NCI-H1048 (cell line): ENCODE measurements around the gene CEP72.
"Not testable (repeated sequence)": the region's sequence is repeated elsewhere in the genome, so short reads cannot be mapped to it uniquely, and the experiment has no call there.

ENCODE experiments used
- DNase-seq: peaks from one replicate; lab custom pipeline; 2025; lab: John Stamatoyannopoulos, UW

Gene CEP72

DNA sequence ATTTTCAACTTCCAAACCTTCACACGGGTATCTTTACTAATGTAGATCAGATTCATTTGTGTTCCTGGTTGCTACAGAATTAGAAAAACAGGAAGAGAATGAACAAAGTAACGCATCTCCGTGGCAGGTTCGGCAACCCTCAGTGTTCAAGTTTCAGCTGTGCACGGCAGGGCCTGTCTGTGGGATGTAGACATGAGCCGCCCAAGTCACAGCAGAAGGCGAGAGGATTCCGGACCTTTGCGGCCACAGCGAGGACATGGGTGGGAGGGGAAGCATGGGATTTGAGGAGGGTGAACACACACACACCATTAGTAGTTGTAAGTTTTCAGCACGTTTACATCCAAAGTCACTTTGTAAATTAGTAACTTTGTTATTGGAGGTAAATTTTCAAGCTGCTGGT lies 31.7 kb upstream of the CEP72 start:
- no peak for DNase-seq

DNA sequence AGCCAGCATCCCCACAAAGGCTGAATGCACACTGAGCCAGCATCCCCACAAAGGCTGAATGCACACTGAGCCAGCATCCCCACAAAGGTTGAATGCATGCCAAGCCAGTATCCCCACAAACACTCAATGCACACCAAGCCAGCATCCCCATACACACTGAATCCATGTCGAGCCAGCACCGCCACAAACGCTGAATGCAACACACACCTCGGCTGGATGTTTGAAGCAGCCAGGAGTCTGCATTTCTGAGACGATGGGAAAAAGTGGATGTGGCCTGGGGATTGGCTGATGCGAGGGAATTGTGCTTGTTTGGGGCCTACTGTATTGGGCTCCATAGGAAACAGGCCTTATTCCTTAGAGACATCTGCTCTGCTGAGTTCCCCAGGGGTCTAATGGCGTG lies 30.9 kb upstream of the CEP72 start:
- DNase-seq = no peak

DNA sequence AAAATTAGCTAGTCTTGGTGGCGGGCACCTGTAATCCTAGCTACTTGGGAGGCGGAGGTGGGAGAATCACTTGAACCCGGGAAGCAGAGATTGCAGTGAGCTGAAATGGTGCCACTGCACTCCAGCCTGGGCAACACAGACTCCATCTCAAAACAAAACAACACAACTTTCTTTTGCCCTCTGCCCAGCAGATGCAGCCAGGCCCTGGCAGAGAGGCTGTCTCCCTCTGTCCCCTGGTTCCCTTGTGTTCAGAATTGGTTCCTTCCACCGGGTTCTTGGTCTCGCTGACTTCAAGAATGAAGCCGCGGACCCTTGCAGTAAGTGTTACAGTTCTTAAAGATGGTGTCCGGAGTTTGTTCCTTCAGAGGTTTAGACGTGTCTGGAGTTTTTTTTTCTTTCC lies 30.2 kb upstream of the CEP72 start:
- DNase-seq = no peak

DNA sequence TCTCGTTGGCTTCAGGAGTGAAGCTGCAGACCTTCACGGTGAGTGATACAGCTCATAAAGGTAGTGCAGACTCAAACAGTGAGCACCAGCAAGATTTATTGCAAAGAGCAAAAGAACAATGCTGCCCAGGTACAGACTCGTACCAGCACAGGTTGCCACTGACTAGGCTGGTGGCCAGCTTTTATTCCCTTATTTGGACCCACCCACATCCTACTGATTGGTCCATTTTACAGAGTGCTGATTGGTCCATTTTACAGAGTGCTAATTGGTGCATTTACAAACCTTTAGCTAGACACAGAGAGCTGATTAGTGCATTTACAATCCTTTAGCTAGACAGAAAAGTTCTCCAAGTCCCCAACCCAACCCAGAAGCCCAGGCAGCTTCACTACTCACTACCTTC lies 29.7 kb upstream of the CEP72 start:
- not testable (repeated sequence) for DNase-seq

DNA sequence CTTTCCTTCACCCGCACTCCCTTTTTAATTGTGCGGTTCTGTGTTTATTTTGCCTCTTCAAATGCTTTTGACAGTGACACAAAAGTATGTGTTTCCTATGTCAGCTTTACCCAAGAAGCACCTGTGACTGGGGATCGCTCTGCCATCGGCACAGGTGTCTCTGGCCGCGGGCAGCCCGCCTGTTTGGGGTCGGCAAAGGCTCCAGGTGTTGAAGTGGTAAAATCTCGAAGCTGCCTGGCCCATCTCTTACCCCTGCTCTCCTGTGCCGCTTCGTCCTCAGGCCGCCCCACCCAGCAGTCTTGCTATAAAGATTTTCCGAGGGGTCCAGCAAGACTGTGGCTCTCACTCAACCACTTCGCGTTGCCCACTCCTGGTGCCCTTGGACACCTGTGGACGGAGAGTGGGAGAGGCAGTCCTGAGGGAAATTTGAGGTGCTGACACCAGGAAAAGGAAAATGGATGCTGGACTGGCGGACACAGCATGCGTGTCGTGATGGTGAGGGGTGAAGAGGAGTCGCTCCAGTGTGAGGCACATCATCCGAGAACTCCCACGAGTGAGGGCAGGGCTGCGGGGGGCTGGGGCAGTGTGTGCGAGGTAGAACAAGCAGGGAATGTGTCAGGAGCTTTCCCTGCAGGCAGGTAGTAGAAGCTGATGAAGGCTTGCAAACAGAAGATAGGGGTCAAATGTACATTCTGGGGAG lies 29.1 kb upstream of the CEP72 start:
- DNase-seq = no peak

DNA sequence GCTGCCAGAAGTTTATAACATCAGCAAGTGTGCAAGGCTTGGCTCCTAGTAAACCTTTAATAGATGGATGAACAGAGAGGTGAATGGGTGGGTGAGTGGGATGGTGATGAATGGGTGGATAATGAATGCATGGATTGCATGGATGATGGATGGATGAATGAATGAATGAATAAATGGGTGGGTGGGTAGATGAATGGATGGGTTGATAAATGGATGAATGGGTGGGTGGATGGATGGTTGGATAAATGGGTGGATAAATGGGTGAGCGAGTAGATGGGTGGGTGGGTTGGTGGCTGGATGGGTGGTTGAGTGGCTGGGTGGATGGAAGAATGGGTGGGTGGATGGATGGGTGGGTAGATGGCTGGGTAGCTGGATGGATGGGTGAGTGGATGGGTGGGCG lies 28.5 kb upstream of the CEP72 start:
- no peak for DNase-seq

DNA sequence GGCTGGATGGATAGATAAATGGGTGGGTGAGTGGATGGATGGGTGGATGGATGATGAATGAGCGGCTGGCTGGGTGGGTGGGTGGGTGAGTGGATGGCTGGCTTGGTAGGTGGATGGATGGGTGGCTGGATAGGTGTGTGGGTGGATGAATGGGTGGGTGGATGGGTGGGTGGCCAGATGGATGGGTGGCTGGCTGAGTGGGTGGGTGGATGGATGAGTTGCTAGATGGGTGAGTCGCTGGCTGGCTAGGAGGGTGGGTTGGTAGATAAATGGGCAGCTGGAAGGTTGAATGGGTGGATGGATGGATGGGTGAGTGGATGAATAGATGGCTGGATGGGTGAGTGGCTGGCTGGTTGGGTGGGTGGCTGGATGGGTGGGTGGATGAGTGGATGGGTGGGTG lies 27.9 kb upstream of the CEP72 start:
- no peak for DNase-seq

DNA sequence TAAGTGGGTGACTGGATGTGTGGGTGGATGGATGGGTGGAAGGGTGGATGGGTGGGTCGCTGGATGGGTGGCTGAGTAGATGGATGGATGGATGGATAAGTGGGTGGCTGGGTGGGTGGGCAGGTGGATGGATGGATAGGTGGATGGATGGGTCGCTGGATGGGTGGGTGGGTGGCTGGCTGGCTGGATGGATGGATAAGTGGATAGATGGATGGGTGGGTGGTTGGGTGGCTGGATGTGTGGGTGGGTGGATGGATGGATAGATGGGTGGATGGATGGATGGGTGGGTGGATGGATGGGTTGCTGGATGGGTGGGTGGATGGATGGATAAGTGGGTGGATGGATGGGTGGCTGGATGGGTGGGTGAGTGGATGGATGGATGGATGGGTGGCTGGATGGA lies 27.3 kb upstream of the CEP72 start:
- DNase-seq = no peak

DNA sequence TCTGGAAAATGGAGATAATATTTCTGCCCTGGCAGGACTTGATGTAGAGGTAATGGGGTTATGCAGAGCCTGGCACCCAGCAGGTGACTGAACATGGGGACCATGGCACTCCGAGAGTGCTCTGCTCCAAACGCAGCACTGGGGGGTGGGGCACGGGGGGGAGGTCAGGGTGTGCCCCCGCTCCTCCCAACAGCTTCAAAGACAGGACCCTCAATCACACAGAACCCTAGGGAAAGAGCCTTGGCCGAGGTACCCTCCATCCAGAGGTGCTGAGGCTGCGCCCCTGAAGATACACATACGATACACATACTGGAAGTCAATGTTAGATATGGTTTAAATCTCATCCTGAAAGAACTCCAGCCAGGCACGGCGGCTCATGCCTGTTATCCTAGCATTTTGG lies 26.6 kb upstream of the CEP72 start:
- no peak for DNase-seq

DNA sequence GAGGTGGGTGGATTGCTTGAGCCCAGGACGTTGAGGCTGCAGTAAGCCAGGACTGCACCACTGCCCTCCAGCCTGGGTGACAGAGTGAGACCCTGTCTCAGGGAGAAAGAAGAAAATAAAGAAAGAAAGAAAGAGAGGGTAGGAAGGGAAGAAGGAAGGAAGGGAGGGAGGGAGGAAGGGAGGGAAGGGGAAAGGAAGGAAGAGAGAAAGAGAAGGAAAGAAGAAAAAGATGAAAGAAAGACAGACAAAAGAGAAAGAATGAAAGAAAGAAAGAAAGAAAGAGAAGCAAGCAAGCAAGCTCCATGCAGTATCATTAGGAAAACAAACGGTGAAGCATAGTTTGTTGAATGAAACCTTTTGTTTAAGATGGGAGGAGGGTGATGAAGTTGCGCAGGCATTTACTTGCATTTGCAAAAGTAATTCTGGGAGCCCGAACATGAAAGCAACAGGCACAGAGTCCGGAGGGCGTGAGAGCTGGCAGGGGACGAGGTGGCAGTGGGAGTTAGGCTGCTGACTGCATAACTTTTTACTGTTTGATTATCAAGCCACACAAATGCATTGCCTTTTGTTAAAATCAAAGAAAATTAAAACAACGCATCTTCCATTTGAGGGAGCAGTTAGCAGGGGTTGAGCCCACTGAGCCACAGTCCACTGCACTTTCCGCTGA lies 26.0 kb upstream of the CEP72 start:
- no peak for DNase-seq

DNA sequence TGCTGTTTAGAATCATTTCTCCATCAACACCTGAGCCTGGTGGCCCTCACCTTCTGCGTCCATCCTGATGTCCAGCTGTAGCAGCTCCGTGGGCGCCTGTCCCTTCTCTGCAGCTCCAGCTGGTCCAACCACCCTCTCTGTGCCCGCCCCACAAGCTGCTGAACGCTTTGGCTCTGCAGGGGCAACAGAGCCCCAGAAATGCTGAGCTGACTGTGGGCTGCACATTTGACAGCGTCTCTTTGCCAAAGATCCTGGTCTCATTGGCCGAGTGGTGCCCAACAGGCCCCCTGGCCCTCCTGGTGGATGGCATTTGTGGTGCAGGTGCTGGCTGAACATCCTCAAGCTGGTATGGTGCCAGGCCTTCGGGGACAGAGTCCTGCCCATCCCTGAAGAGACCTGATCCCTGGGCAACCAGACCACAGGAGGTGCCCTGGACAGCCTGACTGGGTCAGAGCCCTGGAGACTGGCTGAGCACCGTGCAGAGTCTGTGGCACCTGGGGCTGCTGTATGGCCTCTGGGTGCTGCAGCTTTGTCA lies 25.3 kb upstream of the CEP72 start:
- DNase-seq = no peak

DNA sequence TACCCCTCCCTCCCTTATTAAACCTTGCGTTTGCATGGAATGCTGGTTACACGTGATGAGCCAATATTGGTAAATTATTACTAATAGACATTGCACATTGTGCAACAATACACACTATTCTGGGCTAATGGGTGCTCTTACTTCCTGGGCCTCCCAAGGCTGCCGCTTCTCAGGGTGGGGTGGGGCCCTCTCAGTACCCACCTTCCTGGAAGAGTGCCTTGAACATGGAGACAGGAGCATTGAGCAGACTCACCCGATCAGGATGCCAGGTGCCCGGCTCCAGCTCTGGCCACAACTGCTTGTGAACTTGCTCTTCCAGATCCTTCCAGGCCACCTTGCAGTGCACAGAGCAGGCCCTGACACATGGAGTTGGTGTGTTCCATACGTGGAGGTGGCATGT lies 24.7 kb upstream of the CEP72 start:
- DNase-seq = no peak

DNA sequence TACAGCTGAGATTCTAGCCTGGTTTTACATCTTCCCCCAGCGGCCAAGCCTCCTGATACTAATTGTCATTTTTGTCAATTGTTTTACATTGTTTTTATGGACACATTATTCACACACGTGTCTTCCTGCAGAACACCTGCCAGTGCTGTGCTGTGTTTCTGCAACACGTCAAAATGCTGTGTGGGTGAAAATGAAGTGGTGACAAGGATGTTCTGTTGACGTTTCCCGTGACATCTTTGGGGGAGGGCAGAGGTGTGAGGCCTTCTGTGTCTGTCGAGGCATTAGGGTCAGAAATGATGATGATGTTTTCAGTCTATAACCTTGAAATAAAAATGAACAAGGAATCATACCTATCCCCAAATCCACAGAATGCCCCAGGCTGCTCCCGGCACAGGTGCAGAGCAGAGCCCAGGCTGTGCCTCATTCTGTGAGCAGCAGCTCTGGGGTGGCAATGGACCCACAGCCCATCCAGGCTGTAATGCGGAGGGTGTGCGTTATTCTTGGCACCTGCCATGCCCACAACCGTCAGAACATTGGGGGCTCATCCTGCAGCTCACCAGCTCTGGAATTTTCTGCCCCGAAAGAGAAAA lies 23.6 kb upstream of the CEP72 start:
- DNase-seq = no peak

DNA sequence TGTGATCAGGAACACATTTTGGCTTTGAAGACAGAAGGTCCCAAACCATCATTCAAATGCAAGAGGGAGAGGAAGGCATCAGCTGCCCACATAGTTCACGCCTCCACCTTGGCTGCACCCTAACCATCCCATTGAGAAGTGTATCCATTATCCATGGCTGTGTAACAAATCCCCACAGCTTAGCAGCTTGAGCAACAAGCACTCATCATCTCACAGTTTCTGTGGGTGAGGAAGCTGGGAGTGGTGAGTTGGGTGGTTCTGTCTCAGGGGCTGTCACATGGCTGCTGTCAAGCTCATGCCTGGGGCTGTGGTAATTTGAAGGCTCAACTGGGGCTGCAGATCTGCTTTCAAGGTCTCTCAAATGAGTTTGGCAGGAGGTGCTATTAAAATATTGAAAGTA lies 23.0 kb upstream of the CEP72 start:
- DNase-seq = no peak

DNA sequence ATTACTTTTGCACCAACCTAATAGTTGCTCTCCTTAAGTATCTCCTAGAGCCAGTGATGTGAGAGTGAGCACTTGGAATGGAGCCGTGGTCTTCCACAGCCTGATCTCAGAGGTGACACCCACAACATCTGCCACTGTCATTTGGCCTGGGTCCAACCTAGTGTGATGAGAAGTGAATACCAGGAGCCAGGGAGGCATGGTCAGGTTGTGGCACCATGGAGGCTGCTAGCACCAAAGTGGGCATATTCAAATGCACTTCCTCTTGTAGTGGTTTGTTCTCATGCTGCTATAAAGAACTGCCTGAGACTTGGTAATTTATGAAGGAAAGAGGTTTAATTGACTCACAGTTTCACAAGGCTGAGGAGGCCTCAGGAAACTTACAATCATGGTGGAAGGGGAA lies 22.6 kb upstream of the CEP72 start:
- no peak for DNase-seq

DNA sequence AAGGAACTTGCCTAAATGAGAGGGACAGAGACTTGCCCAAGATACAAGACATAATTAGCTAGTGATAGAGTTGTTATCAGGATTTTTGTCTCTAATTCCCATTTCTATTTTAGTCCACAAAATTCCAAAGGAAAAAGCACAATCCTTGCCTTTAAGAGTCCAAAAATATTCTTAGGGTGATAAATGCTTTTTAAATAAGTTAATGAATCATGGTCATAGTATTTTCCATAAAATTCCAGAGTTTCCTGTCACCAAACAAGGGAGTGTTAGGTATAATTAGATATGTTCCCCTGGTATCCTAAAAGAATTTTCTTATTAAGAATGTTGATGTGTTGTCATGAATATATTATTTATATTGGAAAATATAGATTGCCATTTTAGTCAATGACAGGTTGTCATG lies 21.8 kb upstream of the CEP72 start:
- DNase-seq = no peak

DNA sequence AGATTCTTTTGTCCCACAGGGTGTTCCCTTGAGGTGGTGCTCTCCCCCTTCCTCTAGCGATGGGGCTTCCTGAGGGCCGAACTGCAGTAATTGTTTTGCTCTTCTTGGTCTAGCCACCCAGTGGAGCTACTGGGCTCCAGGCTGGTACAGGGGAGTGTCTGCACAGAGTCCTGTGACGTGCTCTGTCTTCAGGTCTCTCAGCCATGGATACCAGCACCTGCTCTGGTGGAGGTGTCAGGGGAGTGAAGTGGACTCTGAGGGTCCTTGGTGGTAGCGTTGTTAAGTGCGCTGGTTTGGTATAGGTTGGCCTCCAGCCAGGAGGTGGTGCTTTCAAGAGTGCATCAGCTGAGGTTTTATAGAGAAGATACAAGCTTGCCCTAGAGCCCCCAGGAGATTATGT lies 20.4 kb upstream of the CEP72 start:
- no peak for DNase-seq

DNA sequence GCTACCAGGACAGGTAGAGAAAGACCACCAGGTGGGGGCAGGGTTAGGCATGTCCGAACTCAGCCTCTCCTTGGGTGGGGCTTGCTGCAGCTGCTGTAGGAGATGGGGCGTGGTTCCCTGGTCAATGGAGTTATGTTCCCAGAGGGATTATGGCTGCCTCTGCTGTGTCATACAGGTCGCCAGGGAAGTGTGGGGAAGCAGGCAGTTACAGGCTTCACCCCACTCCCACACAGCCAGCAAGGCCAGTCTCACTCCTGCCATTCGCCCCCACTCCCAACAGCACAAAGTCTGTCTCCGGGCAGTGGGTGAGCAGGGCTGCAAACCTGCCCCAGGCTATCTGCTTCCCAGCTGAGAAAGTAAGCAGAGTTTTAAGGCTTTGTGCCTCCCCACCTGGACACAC lies 20.0 kb upstream of the CEP72 start:
- no peak for DNase-seq

DNA sequence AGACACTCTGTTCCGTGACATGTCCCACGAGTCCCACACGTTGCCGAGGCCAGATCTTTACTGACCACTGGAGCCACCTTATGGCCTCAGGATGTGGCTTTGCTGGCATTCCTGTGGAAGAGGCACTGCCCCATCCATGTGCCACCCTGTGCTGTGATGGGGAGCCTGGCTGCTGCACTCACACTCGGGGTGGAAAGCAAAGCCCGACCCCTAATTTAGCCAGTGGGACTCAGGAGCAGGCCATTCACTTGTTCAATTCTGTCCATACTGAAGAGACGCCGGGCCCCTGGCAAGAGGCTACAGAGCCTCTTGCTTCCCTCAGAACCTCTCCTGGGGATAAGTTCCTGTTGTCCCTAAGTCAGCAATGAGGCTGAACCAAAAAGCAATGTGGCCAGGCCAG lies 18.6 kb upstream of the CEP72 start:
- no peak for DNase-seq

DNA sequence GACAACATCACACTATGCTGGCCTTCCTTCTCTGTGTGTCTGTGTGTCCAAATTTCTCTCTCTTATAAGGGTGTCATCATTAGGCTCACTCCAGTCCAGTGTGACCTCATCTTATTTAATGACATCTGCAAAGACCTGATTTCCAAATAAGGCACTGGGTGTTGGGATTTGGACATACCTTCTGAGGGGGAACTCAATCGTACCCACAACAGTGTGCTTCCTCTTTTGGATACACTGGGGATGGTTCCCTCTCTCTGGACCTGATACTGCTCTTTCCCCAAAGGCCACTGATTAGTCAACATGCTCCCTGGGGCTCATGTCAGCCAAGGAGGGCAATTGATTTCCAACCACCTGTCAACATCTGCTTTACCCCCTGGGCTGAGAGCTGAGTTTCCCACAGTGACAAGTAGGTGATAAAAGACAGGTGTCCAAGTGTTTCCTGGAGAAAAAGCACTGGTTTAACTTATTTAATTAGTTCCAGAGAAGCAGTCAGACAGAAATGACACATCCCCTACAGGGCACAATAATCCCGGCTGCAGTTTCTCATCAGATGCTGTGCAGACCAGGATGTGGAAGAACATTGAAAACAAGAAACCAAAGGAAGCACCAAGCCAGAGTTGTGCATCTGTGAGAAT lies 17.8 kb upstream of the CEP72 start:
- no peak for DNase-seq

DNA sequence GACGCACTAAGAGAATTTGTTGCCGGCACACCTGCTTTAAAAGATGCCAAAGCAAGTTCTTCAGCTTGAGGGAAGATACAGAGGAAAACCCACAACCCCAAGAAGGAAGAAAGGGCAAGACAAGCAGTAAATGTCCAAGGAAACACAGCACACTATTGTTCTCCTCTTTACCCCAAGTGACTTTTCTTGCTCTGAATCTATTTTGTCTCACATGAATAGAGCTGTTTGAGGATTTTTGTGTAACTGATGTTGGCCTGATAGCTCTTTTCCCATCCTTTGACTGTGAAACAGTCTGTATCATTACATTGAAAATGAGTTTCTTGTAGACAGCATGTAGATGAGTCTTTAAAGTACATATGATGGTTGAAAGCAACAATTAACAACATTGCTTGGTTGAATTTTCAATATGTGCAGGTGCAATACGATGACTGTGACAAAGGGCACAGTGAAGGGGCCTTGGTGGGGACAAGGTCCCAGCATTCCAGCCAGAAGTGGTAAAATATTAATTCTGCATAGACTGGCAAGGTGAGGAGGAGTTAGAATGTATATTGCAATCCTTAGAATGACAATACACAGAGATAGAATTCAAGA lies 16.8 kb upstream of the CEP72 start:
- no peak for DNase-seq

DNA sequence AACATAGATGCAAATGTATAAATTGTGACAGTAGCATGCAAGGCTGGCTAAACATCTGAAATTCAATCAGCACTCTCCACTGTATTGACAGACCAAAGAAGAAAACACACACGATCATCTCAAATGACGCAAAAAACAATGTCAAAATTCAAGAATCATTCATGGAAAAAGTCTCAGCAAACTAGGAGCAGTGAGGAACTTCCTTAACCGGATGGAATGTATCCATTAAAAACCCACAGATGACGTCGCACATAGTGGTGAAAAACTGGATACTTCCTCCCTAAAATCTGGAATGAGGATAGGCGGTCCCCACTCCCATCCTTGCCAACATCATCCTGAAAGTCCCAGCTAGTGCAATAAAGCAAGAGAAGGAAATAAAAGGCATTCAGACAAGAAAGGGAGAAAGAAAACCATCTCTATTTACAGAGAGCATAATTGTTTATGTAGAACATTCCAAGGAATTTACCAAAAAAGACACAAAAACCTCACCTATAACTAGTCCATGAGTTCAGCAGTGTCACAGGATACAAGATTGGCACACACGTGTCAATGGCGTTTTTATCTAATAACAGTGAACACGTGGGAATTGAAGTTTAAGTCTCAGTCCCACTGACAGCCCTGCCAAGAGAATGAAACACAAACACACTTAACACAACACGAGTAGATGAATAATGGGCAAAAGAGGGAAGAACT lies 14.1 kb upstream of the CEP72 start:
- DNase-seq = no peak
